ENCODE measurements around the gene FOXL2NB. TPM values are rescaled to one million over a fixed set of nuclear protein-coding genes. Genes with fewer than 3 reads are reported as not detected.

FOXL2NB gene
- total and polyA plus RNA-seq, 10 of the 15 experiments (the other 5 are each of a cell fraction or from before 2014, with no cell fraction given) = not detected

- TF ChIP-seq PRDM15 (CRISPR knock-in tag; IDR thresholded peaks at IDR 0.05) = no peak
Measured at GRCh38 chr3:138901567-138901966, 45.5 kb upstream of the FOXL2NB start (continued).

- ChIA-PET RAD21 (ENCODE audit: unreplicated experiment) (no interaction called here), SMC1A (ENCODE audit: uncharacterized antibody, unreplicated experiment) (no interaction called here), CTCF (interaction anchor here (2.1 kb wide), 1 partner anchor 13 kb away, joined by 7 read pairs; no protein-coding TSS in a partner anchor), POLR2A (no interaction called here)
- Histone ChIP-seq H3K27ac (ENCODE audit: control insufficient read depth, insufficient read depth) (no peak overlapping the region), H4K20me1 (ENCODE audit: control insufficient read depth, insufficient read depth) (no peaks in the 10 kb centered on the region), H3K79me2 (ENCODE audit: control insufficient read depth, insufficient read depth, low read length) (no peaks in the 10 kb centered on the region), H3K4me3 (no peak overlapping the region), H3K9me3 (replicated peaks; ENCODE audit: control insufficient read depth, insufficient read depth, low read length) (no peaks in the 10 kb centered on the region; the same call in 2 of the 3 replicates), H3K4me2 (ENCODE audit: control insufficient read depth, insufficient read depth) (no peak overlapping the region), H3K9ac (ENCODE audit: control insufficient read depth, insufficient read depth, low read length) (no peak overlapping the region), H3K27me3 (replicated peaks in 1 of 2; ENCODE audit: control insufficient read depth in 2 of 2, insufficient read depth in 2 of 2, low read length in 1 of 2) (no peaks in the 10 kb centered on the region; a peak in 2 of 4 replicates), H2AFZ (ENCODE audit: control insufficient read depth, low read depth, low read length) (no peak overlapping the region), H3K4me1 (ENCODE audit: control insufficient read depth, insufficient read depth, low read length) (no peaks in the 10 kb centered on the region), H3K36me3 (ENCODE audit: control insufficient read depth in 2 of 2, insufficient read depth in 2 of 2, low read length in 1 of 2) (no peaks in the 10 kb centered on the region)
- no peak for FAIRE-seq
- WGBS (ENCODE audit: insufficient coverage, insufficient replicate concordance, low lambda C conversion rate, missing lambda C conversion rate) = 60% methylated on average over 1 of the region's 1 CpG
- intact Hi-C loops (cut with micrococcal nuclease; ENCODE audit: unreplicated experiment) (no loop called here), in situ Hi-C loops (cut with MboI) (no loop called here)
- DNase-seq (ENCODE audit: low read depth, low spot score) = no peak
- no peak for ATAC-seq
- TF ChIP-seq BACH1 (IDR thresholded peaks at IDR 0.05; ENCODE audit: borderline replicate concordance) (no peak), ASH2L (IDR thresholded peaks at IDR 0.05; ENCODE audit: borderline replicate concordance, low read depth) (no peak), PKNOX1 (IDR thresholded peaks at IDR 0.05) (no peak), KLF5 (IDR thresholded peaks at IDR 0.05; ENCODE audit: partially characterized antibody) (no peak), IRF4 (IDR thresholded peaks at IDR 0.05; ENCODE audit: low read depth, low read length) (no peak), SMAD1 (IDR thresholded peaks at IDR 0.05; ENCODE audit: low read depth, partially characterized antibody) (no peak), SKIL (IDR thresholded peaks at IDR 0.05; ENCODE audit: low read depth, poor library complexity, severe bottlenecking) (no peak), TCF7 (IDR thresholded peaks at IDR 0.05; ENCODE audit: borderline replicate concordance) (no peak), SP1 (IDR thresholded peaks at IDR 0.05; ENCODE audit: low read depth, low read length) (no peak), ELK1 (IDR thresholded peaks at IDR 0.05; ENCODE audit: low read depth, low read length) (no peak)
- BruUV-seq (replicated peaks) = no TSS peak
Measured at GRCh38 chr3:138902171-138902570, 44.8 kb upstream of the FOXL2NB start.
